HepG2 (cell line): ENCODE results near the gene TAF8. TPM values are rescaled to one million over a fixed set of nuclear protein-coding genes. Genes with fewer than 3 reads are reported as not detected.

Experiments used
- ATAC-seq: fragments of 200-7000 bp; cut with Tn5 transposase; 3 replicates; pipeline ENCODE4 v1.9.1; 2020; ENCODE audit warnings: mild to moderate bottlenecking, moderate library complexity
- BruUV-seq: library from RNA; stranded (reverse); fragments of 400-500 nt; replicated peaks from 2 replicates; lab custom pipeline; 2021; lab: Mats Ljungman, UMichigan
- CTCF ChIA-PET: fragments of 300-600 bp; formaldehyde crosslinking; extraction: SDS; loops from one replicate; lab custom pipeline; 2021; ENCODE audit warnings: low total read pairs, inconsistent platforms, low intra/inter-chr PET ratio; lab: Yijun Ruan, JAX
- POLR2A ChIA-PET: fragments of 350-600 bp; sonication (Branson Sonifier 250); formaldehyde crosslinking; loops from one replicate; lab custom pipeline; 2020; ENCODE audit warnings: antibody characterized with exemption, inconsistent platforms; lab: Yijun Ruan, JAX
- DNase-seq: peaks from one replicate; pipeline ENCODE4 v3.0.0-alpha.2; 2015; ENCODE audit warnings: low spot score
- FAIRE-seq: peaks from 3 replicates; lab custom pipeline; 2011; peaks lifted over from hg19 to GRCh38; lab: Jason Lieb, UNC
- H2AFZ ChIP-seq: one replicate; pipeline ENCODE4 v1.6.1; 2011; ENCODE audit warnings: low read length, inconsistent platforms
- H3K27ac ChIP-seq: fragments of 300-600 bp; 3 replicates; pipeline ENCODE4 v1.8.0; 2011; ENCODE audit warnings: mixed run types, mild to moderate bottlenecking, mixed read lengths, low read length, inconsistent platforms; ENCODE audit not compliant: insufficient read depth; ENCODE audit errors: extremely low read length
- H3K27me3 ChIP-seq, 2 experiments: fragments of 200-600 bp in 1 of 2; 2 replicates in 1 of 2; 3 replicates in 1 of 2; pipeline versions ENCODE4 v1.6.0 to v1.8.0; 2011; ENCODE audit warnings: low read length in 2 of 2, mild to moderate bottlenecking in 2 of 2, moderate library complexity in 2 of 2, inconsistent platforms in 1 of 2; ENCODE audit not compliant: insufficient read depth in 2 of 2, control insufficient read depth in 1 of 2
- H3K36me3 ChIP-seq, 2 experiments: fragments of 200-600 bp in 1 of 2; replicated peaks in 1 of 2; 2 replicates in 1 of 2; 3 replicates in 1 of 2; pipeline versions ENCODE4 v1.5.1 to v1.8.0; 2011; ENCODE audit warnings: low read length in 2 of 2, inconsistent platforms in 1 of 2; ENCODE audit not compliant: insufficient read depth in 2 of 2, control insufficient read depth in 1 of 2
- H3K4me1 ChIP-seq: 2 replicates; pipeline ENCODE4 v1.5.1; 2012; ENCODE audit warnings: low read length, inconsistent platforms; ENCODE audit not compliant: insufficient read depth
- H3K4me2 ChIP-seq: 2 replicates; pipeline ENCODE4 v1.6.0; 2011; ENCODE audit warnings: low read depth, low read length, inconsistent platforms
- H3K4me3 ChIP-seq, 3 experiments: fragments of 200-600 bp in 1 of 3; sonication (generic), shearing (Covaris generic) in 1 of 3; replicated peaks in 1 of 3; 2 replicates each; pipeline ENCODE4 v1.5.1; 2011 to 2016; ENCODE audit warnings: low read length in 3 of 3, inconsistent platforms in 2 of 3, low read depth in 2 of 3, mild to moderate bottlenecking in 2 of 3, control low read depth in 1 of 3, mixed read lengths in 1 of 3; ENCODE audit not compliant: insufficient read depth in 1 of 3
- H3K79me2 ChIP-seq: one replicate; pipeline ENCODE4 v1.6.1; 2011; ENCODE audit warnings: low read length, inconsistent platforms; ENCODE audit not compliant: insufficient read depth
- H3K9ac ChIP-seq: 2 replicates; pipeline ENCODE4 v1.6.0; 2011; ENCODE audit warnings: mild to moderate bottlenecking, low read depth, low read length, inconsistent platforms; ENCODE audit not compliant: insufficient read depth
- H3K9me3 ChIP-seq: 2 replicates; pipeline ENCODE4 v1.5.1; 2012; ENCODE audit warnings: mild to moderate bottlenecking, low read length
- H4K20me1 ChIP-seq: 2 replicates; pipeline ENCODE4 v1.6.0; 2011; ENCODE audit warnings: inconsistent platforms, mild to moderate bottlenecking, low read length, moderate library complexity; ENCODE audit not compliant: insufficient read depth
- AGO2 ChIP-seq: fragments of 200-400 bp; formaldehyde crosslinking; optimal IDR thresholded peaks from 2 replicates; pipeline ENCODE3; 2017; ENCODE audit warnings: mild to moderate bottlenecking, low read depth, low read length, moderate library complexity
- CREB3 ChIP-seq: sonication (generic); formaldehyde crosslinking; IDR thresholded peaks from 2 replicates; pipeline ENCODE4 v1.5.0; 2020; ENCODE audit warnings: missing genetic modification reagents
- CSRNP1 ChIP-seq: sonication (generic); formaldehyde crosslinking; IDR thresholded peaks from 2 replicates; pipeline ENCODE4 v1.8.1; 2023; ENCODE audit warnings: mild to moderate bottlenecking, missing genetic modification reagents
- JDP2 ChIP-seq: sonication (generic); formaldehyde crosslinking; IDR thresholded peaks from 2 replicates; pipeline ENCODE4 v1.8.1; 2022; ENCODE audit warnings: missing genetic modification reagents, borderline replicate concordance
- MAFG ChIP-seq: sonication (generic); formaldehyde crosslinking; IDR thresholded peaks from 2 replicates; pipeline ENCODE4 v1.5.1; 2020; ENCODE audit warnings: mild to moderate bottlenecking, missing genetic modification reagents
- MTA3 ChIP-seq: sonication (generic); formaldehyde crosslinking; IDR thresholded peaks from 2 replicates; pipeline ENCODE4 v1.4.0; 2020; ENCODE audit warnings: missing genetic modification reagents
- REL ChIP-seq: sonication (generic); formaldehyde crosslinking; conservative IDR thresholded peaks from 2 replicates; pipeline ENCODE4 v1.8.0; 2022; ENCODE audit warnings: mild to moderate bottlenecking, missing genetic modification reagents, moderate library complexity
- SAP130 ChIP-seq: IDR thresholded peaks from 2 replicates; pipeline ENCODE4 v1.6.1; 2016; ENCODE audit warnings: low read depth
- ZFP62 ChIP-seq: sonication (generic); formaldehyde crosslinking; IDR thresholded peaks from 2 replicates; pipeline ENCODE4 v1.4.0; 2020; ENCODE audit warnings: missing genetic modification reagents
- ZFY ChIP-seq: sonication (generic); formaldehyde crosslinking; IDR thresholded peaks from 2 replicates; pipeline ENCODE4 v1.4.0; 2020; ENCODE audit warnings: missing genetic modification reagents
- ZNF225 ChIP-seq: sonication (generic); formaldehyde crosslinking; IDR thresholded peaks from 2 replicates; pipeline ENCODE4 v1.4.0; 2020; ENCODE audit warnings: mild to moderate bottlenecking, missing genetic modification reagents
- ZNF326 ChIP-seq: sonication (generic); formaldehyde crosslinking; IDR thresholded peaks from 2 replicates; pipeline ENCODE4 v1.4.0; 2020; ENCODE audit warnings: missing genetic modification reagents, borderline replicate concordance
- ZNF567 ChIP-seq: sonication (generic); formaldehyde crosslinking; IDR thresholded peaks from 2 replicates; pipeline ENCODE4 v1.8.1; 2023; ENCODE audit warnings: mild to moderate bottlenecking, missing genetic modification reagents, borderline replicate concordance
- ZNF670 ChIP-seq: sonication (generic); formaldehyde crosslinking; IDR thresholded peaks from 2 replicates; pipeline ENCODE4 v1.8.0; 2022; ENCODE audit warnings: mild to moderate bottlenecking, missing genetic modification reagents, borderline replicate concordance
- ZSCAN31 ChIP-seq: sonication (generic); formaldehyde crosslinking; IDR thresholded peaks from 2 replicates; pipeline ENCODE4 v1.5.0; 2020; ENCODE audit warnings: low read depth, mild to moderate bottlenecking, missing genetic modification reagents
- WGBS: methylation state at CpG from one replicate; pipeline ENCODE4 v1.1.6; 2017; ENCODE audit warnings: low lambda C conversion rate; 5-methylcytosine and 5-hydroxymethylcytosine counted together
- in situ Hi-C: cut with HindIII; loops from 2 replicates; pipeline ENCODE4 v1.10.0; 2017; ENCODE audit warnings: low pct_unique_long_range_greater_than_20kb; ENCODE audit not compliant: extremely low pct_ligation_motif_present
- intact Hi-C: fragments of 100-400 bp; cut with micrococcal nuclease; formaldehyde crosslinking; loops from one replicate; pipeline ENCODE4 v1.10.0; 2022; ENCODE audit not compliant: unreplicated experiment
- polyA plus RNA-seq, 8 experiments: library from polyadenylated mRNA; depleted of rRNA in 3 of 8; stranded (reverse) in 7 of 8; unstranded in 1 of 8; fragments of >200 nt; fragmentation: Illumina TruSeq in 4 of 8; extraction: Trizol in 4 of 8; gene quantifications; 2 replicates each; pipeline versions ENCODE4 v1.2.1 to v1.2.3, GENCODE V29; 2011 to 2016; ENCODE audit warnings: low read depth in 4 of 8, missing spikeins in 1 of 8, mixed read lengths in 1 of 8; ENCODE audit not compliant: insufficient read depth in 1 of 8
- total RNA-seq, 5 experiments: library from RNA; depleted of rRNA; stranded (reverse); fragments of >200 nt; fragmentation: Illumina TruSeq; extraction: Trizol; gene quantifications; 2 replicates each; pipeline ENCODE4 v1.2.3, GENCODE V29; 2016; ENCODE audit warnings: low read depth in 1 of 5

The TAF8 gene
- total and polyA plus RNA-seq, 2 of the 13 experiments (the other 11 are each of a cell fraction or from before 2014, with no cell fraction given): 25.2 to 25.8 TPM

GRCh38 chr6:42042108-42042507, 8.2 kb upstream of the TAF8 start:
- Histone ChIP-seq H3K4me2 (no peak overlapping the region), H3K4me3 (no peak overlapping the region), H3K9ac (no peak overlapping the region), H3K27me3 (no peaks in the 10 kb centered on the region), H3K36me3 (no peaks in the 10 kb centered on the region), H3K4me1 (peaks cover 37% of the 10 kb centered on the region), H3K79me2 (no peaks in the 10 kb centered on the region)
- WGBS: 66% methylated on average over 14 of the region's 14 CpGs
- BruUV-seq: no TSS peak
- FAIRE-seq (no peak), ATAC-seq (no peak), DNase-seq (no peak)
- POLR2A ChIA-PET: no interaction called here
- intact Hi-C loops: loop anchor here (5.0 to 10.0 kb wide), 2 partner anchors 317 to 675 kb away; no protein-coding TSS in a partner anchor
- no peak for TF ChIP-seq ZNF326
- TF ChIP-seq, all 625 proteins: peak for 0
- Histone ChIP-seq H3K27ac (no peak overlapping the region), H4K20me1 (no peaks in the 10 kb centered on the region), H3K9me3 (no peaks in the 10 kb centered on the region), H2AFZ (no peak overlapping the region)
- CTCF ChIA-PET: interaction anchor here (0.9 to 4.0 kb wide), 2 partner anchors 195 to 241 kb away, joined by 3 to 40 read pairs; no protein-coding TSS in a partner anchor
- in situ Hi-C loops: loop anchor here (5.0 to 25.0 kb wide), 3 partner anchors 105 to 680 kb away; no protein-coding TSS in a partner anchor

- intact Hi-C loops (loop anchor here (1.0 to 10.0 kb wide), 10 partner anchors 103 to 677 kb away; partner anchors contain the start of genes BYSL, CCND3, MED20 and PRICKLE4), in situ Hi-C loops (loop anchor here (5.0 to 25.0 kb wide), 3 partner anchors 107 to 682 kb away; no protein-coding TSS in a partner anchor)
- Histone ChIP-seq H3K79me2 (no peaks in the 10 kb centered on the region), H3K9me3 (no peaks in the 10 kb centered on the region), H3K27ac (no peak overlapping the region), H3K9ac (peak overlapping the region; percentile 45), H3K36me3 (no peaks in the 10 kb centered on the region), H3K4me1 (peaks cover 49% of the 10 kb centered on the region), H3K4me2 (peak overlapping the region; percentile 98), H3K27me3 (no peaks in the 10 kb centered on the region; a peak in 2 of 5 replicates), H3K4me3 (peak overlapping the region; percentile 50 to 76 (median 53)), H4K20me1 (no peaks in the 10 kb centered on the region), H2AFZ (peak overlapping the region; percentile 34)
- 3% methylated on average over 17 of the region's 21 CpGs for WGBS
- ChIA-PET POLR2A (interaction anchor here (0.9 to 3.2 kb wide), 8 partner anchors 100 to 259 kb away, joined by 3 to 16 read pairs (median 4); partner anchors contain the start of genes BYSL, MED20 and TOMM6), CTCF (interaction anchor here (0.9 to 4.0 kb wide), 9 partner anchors 104 to 268 kb away, joined by 3 to 40 read pairs (median 5); partner anchors contain the start of genes FRS3, PRICKLE4 and TOMM6)
- ATAC-seq (peak; percentile 88), FAIRE-seq (peak; percentile 96), DNase-seq (peak; percentile 88)
- no TSS peak for BruUV-seq
- 0 out of 2 replicates have a peak, but pooled peaks have one; percentile 36 for TF ChIP-seq ZFY
- no peak for TF ChIP-seq AGO2
- TF ChIP-seq CREB3 (CRISPR knock-in tag): no peak
- no peak for TF ChIP-seq MAFG
- TF ChIP-seq MTA3 (CRISPR knock-in tag): no peak
- peak; percentile 63; the same call in 1 of the 2 replicates for TF ChIP-seq CSRNP1 (CRISPR knock-in tag)
- TF ChIP-seq ZNF670 (CRISPR knock-in tag): peak; percentile 48; the same call in 1 of the 2 replicates
- no peak for TF ChIP-seq JDP2 (CRISPR knock-in tag)
- peak; percentile 79 for TF ChIP-seq SAP130 (CRISPR knock-in tag)
- TF ChIP-seq ZNF225 (CRISPR knock-in tag): no peak
- TF ChIP-seq ZFP62: no peak
- TF ChIP-seq ZNF567 (CRISPR knock-in tag): no peak
- no peak for TF ChIP-seq REL (CRISPR knock-in tag)
- TF ChIP-seq ZSCAN31 (CRISPR knock-in tag): peak; percentile 60
Observed at GRCh38 chr6:42043787-42044475, 6.4 kb upstream of the TAF8 start.
